Esophagus (tissue), 2 donors: Measurements from ENCODE around the gene CALCOCO2. TPM values are rescaled to one million over a fixed set of nuclear protein-coding genes. Genes with fewer than 3 reads are reported as not detected.

Source experiments
- H3K27ac ChIP-seq, 2 donors: one replicate each; pipeline ENCODE4 v1.5.1; 2013; ENCODE audit warnings: low read depth in 2 of 2, mild to moderate bottlenecking in 2 of 2, inconsistent platforms in 1 of 2, low read length in 1 of 2, moderate library complexity in 1 of 2
- H3K27me3 ChIP-seq, 2 donors: one replicate each; pipeline ENCODE4 v1.6.1; 2013; ENCODE audit warnings: low read length in 2 of 2, control low read depth in 1 of 2, mild to moderate bottlenecking in 1 of 2; ENCODE audit not compliant: insufficient read depth in 2 of 2, control insufficient read depth in 1 of 2
- H3K36me3 ChIP-seq, 2 donors: one replicate each; pipeline ENCODE4 v1.6.1; 2013; ENCODE audit warnings: low read length in 1 of 2; ENCODE audit not compliant: control insufficient read depth in 2 of 2, insufficient read depth in 2 of 2
- H3K4me1 ChIP-seq, 2 donors: one replicate each; pipeline ENCODE4 v1.6.1; 2013; ENCODE audit warnings: low read length in 1 of 2; ENCODE audit not compliant: control insufficient read depth in 2 of 2, insufficient read depth in 2 of 2
- H3K4me3 ChIP-seq, 2 donors: one replicate each; pipeline ENCODE4 v1.5.1; 2013; ENCODE audit warnings: low read length in 2 of 2, mild to moderate bottlenecking in 2 of 2, low read depth in 1 of 2, moderate library complexity in 1 of 2
- H3K9me3 ChIP-seq, 2 donors: one replicate each; pipeline ENCODE4 v1.6.1; 2013; ENCODE audit warnings: mild to moderate bottlenecking in 2 of 2, low read depth in 1 of 2, low read length in 1 of 2, moderate library complexity in 1 of 2; ENCODE audit not compliant: control insufficient read depth in 2 of 2, insufficient read depth in 1 of 2
- WGBS, 2 donors: extraction: QIAGEN DNeasy Blood & Tissue Kit; methylation state at CpG; one replicate each; pipeline ENCODE4 v1.1.7; 2013; 5-methylcytosine and 5-hydroxymethylcytosine counted together
- polyA plus RNA-seq, 2 donors: library from polyadenylated mRNA; stranded (reverse); fragments of 200-250 nt; gene quantifications; one replicate each; pipeline ENCODE4 v1.2.3, GENCODE V29; 2013
- donor health status: healthy with polysubstance abuse.
- donor health status: Bipolar disorder and iron deficiency.

The CALCOCO2 gene
- polyA plus RNA-seq, 2 donors, result 38.8 to 57.5 TPM

DNA sequence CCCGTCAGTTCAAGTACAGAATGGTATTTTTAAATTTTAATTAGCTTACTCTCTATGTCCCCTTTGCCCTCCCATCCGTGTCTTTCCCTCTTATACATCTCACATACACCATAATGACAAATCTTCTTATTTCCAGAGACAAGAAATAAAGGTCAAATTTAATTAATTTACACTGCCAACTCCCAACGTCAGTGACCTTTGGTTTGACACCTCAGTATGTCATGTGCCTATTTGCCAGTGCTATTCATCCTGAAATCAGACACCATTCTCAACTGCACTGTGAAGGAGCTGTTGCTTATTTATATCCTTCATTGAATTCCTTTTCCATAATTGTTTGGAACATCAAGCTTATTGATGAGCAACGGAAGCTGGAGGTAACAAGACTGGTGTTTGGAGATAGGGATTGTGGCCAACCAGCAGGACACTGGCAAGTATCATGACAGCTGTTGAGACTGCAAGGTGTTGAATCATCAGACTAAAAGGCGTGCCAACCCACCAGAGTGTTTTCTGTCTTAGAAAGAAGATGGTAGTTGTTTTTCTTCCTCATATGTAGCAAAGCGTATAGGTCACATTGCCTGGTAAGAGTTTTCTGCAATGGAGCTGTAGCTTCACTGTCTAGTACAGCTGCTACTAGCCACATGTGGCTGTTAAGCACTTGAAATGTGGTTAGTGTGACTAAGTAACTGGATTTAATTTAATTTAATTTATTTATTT, 12.5 kb downstream of the CALCOCO2 start:
- H3K4me1 ChIP-seq, result peaks cover 0 to 3% of the 10 kb centered on the region in 2 donors
- no peaks in the 10 kb centered on the region for H3K27me3 ChIP-seq
- no peak overlapping the region for H3K4me3 ChIP-seq
- no peaks in the 10 kb centered on the region for H3K9me3 ChIP-seq
- WGBS, 2 donors, result 77 to 78% methylated on average over 6 of the region's 6 CpGs
- H3K27ac ChIP-seq, result no peak overlapping the region
- H3K36me3 ChIP-seq, result peaks cover 0 to 8% of the 10 kb centered on the region in 2 donors

DNA sequence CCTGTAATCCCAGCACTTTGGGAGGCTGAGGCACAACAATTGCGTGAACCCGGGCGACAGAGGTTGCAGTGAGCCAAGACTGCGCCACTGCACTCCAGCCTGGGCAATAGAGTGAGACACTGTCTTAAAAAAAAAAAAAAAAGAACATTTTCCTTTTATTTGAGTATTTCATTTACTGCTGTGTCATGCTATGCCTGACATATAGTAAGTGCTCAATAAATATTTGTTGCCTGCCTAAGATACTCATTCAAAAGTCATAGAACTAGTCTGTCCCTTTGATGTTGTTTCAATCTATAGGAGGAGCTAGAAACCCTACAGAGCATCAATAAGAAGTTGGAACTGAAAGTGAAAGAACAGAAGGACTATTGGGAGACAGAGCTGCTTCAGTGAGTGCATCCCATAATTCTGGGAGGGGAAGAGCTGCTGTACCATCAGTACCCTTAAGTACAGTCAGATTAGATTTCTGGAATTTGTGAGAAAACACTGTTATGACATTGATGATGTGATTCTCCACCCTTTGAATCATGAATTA, 20.0 kb downstream of the CALCOCO2 start:
- Histone ChIP-seq H3K27ac (no peak overlapping the region), H3K36me3 (peaks cover 20 to 30% of the 10 kb centered on the region in 2 donors)
- WGBS, 2 donors, result 97 to 98% methylated on average over 4 of the region's 4 CpGs

GRCh38 chr17:48854774-48855476, 24.1 kb downstream of the CALCOCO2 start:
- WGBS, 2 donors, result 85 to 88% methylated on average over 7 of the region's 7 CpGs
- H3K9me3 ChIP-seq, result no peaks in the 10 kb centered on the region
- no peak overlapping the region for H3K4me3 ChIP-seq
- peaks cover 19 to 23% of the 10 kb centered on the region in 2 donors for H3K36me3 ChIP-seq
- no peak overlapping the region for H3K27ac ChIP-seq
- no peaks in the 10 kb centered on the region for H3K27me3 ChIP-seq
- no peaks in the 10 kb centered on the region for H3K4me1 ChIP-seq

More for the DNA sequence above, 20.0 kb downstream of the CALCOCO2 start:
- H3K9me3 ChIP-seq, result no peaks in the 10 kb centered on the region
- no peak overlapping the region for H3K4me3 ChIP-seq
- H3K27me3 ChIP-seq, result no peaks in the 10 kb centered on the region
- no peaks in the 10 kb centered on the region for H3K4me1 ChIP-seq

GRCh38 chr17:48856122-48856821, 25.4 kb downstream of the CALCOCO2 start:
- no peak overlapping the region for H3K4me3 ChIP-seq
- no peaks in the 10 kb centered on the region for H3K4me1 ChIP-seq
- H3K9me3 ChIP-seq, result no peaks in the 10 kb centered on the region
- no peaks in the 10 kb centered on the region for H3K27me3 ChIP-seq
- H3K36me3 ChIP-seq, result peaks cover 24 to 27% of the 10 kb centered on the region in 2 donors
- WGBS, 2 donors, result 60 to 71% methylated on average over 3 of the region's 3 CpGs
- no peak overlapping the region for H3K27ac ChIP-seq

DNA sequence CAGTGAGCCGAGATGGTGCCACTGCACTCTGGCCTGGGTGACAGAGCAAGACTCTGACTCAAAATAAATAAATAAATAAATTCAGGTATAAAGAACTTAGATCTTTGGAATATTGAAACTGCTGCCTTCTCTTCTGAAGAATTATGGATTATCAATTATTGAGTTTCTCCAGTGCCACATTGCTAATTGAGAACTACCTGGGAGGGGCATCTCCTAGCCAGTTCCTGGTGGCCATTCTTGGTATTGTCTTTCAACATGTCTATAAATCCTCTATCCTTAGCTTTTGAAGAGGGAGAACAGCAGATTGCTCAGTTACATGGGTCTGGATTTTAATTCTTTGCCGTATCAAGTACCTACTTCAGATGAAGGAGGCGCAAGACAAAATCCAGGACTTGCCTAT, 29.2 kb downstream of the CALCOCO2 start:
- H3K27me3 ChIP-seq, result no peaks in the 10 kb centered on the region
- 98 to 99% methylated on average over 3 of the region's 3 CpGs for WGBS, 2 donors

DNA sequence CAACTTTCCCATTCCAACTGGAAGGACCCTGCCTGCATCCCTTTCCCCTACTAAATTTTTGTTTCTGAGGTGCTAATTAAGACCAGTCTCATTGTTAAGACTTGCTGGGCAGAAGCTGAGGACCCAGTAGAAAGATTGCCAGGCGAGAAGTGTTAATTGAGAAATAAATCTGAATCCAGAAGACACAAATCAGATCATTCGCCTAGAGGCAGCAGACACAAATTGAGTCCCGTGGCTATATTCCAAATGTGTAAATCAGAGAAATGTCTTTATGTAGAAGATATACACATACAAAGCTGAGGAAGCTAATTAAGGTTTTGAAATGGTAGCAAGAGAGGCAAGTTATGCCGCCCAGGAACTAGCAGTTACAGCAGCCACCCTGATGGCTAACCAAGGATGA, 29.6 kb downstream of the CALCOCO2 start:
- H3K9me3 ChIP-seq, result no peaks in the 10 kb centered on the region
- no peak overlapping the region for H3K4me3 ChIP-seq
- H3K27me3 ChIP-seq, result no peaks in the 10 kb centered on the region
- peaks cover 20 to 23% of the 10 kb centered on the region in 2 donors for H3K36me3 ChIP-seq
- no peak overlapping the region for H3K27ac ChIP-seq
- WGBS, 2 donors, result 88 to 93% methylated on average over 4 of the region's 4 CpGs
- H3K4me1 ChIP-seq, result no peaks in the 10 kb centered on the region

More for the DNA sequence above, 29.2 kb downstream of the CALCOCO2 start:
- no peak overlapping the region for H3K27ac ChIP-seq
- H3K4me3 ChIP-seq, result no peak overlapping the region
- no peaks in the 10 kb centered on the region for H3K4me1 ChIP-seq
- peaks cover 24 to 28% of the 10 kb centered on the region in 2 donors for H3K36me3 ChIP-seq
- H3K9me3 ChIP-seq, result no peaks in the 10 kb centered on the region

DNA sequence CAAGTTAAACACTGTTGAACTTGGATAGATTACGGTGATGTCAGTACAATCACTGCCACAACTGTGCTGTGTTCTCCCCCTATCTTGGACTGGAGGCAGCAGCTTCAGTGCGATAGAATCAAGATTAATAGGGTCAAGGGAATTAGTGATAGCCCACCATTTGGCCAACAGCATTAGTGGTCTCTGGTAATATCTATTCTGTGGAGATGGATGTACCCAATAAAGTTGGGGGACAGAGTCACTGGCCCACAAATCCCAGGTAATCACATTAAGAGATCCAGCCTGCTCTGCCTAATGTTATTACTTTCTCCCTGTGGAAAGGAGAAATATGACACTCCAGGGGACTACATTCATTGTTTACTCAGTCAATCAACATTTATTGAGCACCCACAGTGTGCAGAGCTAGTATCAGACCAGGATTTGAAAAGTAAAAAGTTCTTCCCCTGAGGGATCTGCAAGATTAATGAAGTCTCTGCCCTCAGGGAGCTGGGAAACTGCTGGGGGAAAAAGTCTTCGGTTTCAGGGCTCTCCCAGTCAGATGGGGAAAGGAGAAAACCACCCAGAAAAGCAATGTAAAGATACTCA, 38.2 kb downstream of the CALCOCO2 start:
- no peak overlapping the region for H3K27ac ChIP-seq
- 63 to 64% methylated on average over 3 of the region's 3 CpGs for WGBS, 2 donors

GRCh38 chr17:48869821-48870318, 39.0 kb downstream of the CALCOCO2 start:
- H3K9me3 ChIP-seq, result no peaks in the 10 kb centered on the region
- H3K27me3 ChIP-seq, result no peaks in the 10 kb centered on the region
- 76 to 78% methylated on average over 6 of the region's 6 CpGs for whole genome bisulfite sequencing, 2 donors
- H3K4me3 ChIP-seq, result no peak overlapping the region
- H3K27ac ChIP-seq, result no peak overlapping the region
- no peaks in the 10 kb centered on the region for H3K4me1 ChIP-seq
- H3K36me3 ChIP-seq, result no peaks in the 10 kb centered on the region

More for the DNA sequence above, 38.2 kb downstream of the CALCOCO2 start:
- Histone ChIP-seq H3K9me3 (no peaks in the 10 kb centered on the region), H3K4me3 (no peak overlapping the region), H3K36me3 (no peaks in the 10 kb centered on the region), H3K4me1 (no peaks in the 10 kb centered on the region), H3K27me3 (no peaks in the 10 kb centered on the region)

GRCh38 chr17:48871035-48871550, 40.3 kb downstream of the CALCOCO2 start:
- Histone ChIP-seq H3K27me3 (no peaks in the 10 kb centered on the region), H3K4me1 (no peaks in the 10 kb centered on the region), H3K9me3 (no peaks in the 10 kb centered on the region), H3K36me3 (no peaks in the 10 kb centered on the region), H3K4me3 (no peak overlapping the region), H3K27ac (no peak overlapping the region)
- 72 to 73% methylated on average over 4 of the region's 4 CpGs for WGBS, 2 donors
